GM18498 (cell line): Measurements from ENCODE around the gene ALG14.
"Not testable (repeated sequence)": the region's sequence is repeated elsewhere in the genome, so short reads cannot be mapped to it uniquely, and the experiment has no call there.

Experiments used
- ATAC-seq: cut with Tn5 transposase; IDR thresholded peaks from one replicate; pipeline ENCODE4 v1.9.1; 2021; ENCODE audit warnings: mild to moderate bottlenecking, moderate library complexity; ENCODE audit not compliant: unreplicated experiment

Gene ALG14

DNA sequence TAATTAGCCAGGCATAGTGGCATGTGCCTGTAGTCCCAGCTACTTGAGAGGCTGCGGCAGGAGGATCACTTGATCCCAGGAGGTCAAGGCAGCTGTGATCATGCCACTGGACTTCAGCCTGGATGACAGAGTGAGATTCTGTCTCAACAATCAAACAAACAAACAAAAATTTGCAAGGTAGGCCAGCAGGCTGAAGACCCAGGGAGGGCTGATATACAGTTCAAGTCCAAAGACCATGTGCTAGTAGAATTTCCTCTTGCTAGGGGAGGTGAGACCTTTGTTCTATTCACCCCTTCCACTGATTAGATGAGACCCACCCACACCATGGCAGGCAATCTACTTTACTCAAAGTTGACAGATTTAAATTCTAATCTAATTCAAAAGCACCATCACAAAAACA lies 114.7 kb downstream of the ALG14 start:
- ATAC-seq, result no peak

DNA sequence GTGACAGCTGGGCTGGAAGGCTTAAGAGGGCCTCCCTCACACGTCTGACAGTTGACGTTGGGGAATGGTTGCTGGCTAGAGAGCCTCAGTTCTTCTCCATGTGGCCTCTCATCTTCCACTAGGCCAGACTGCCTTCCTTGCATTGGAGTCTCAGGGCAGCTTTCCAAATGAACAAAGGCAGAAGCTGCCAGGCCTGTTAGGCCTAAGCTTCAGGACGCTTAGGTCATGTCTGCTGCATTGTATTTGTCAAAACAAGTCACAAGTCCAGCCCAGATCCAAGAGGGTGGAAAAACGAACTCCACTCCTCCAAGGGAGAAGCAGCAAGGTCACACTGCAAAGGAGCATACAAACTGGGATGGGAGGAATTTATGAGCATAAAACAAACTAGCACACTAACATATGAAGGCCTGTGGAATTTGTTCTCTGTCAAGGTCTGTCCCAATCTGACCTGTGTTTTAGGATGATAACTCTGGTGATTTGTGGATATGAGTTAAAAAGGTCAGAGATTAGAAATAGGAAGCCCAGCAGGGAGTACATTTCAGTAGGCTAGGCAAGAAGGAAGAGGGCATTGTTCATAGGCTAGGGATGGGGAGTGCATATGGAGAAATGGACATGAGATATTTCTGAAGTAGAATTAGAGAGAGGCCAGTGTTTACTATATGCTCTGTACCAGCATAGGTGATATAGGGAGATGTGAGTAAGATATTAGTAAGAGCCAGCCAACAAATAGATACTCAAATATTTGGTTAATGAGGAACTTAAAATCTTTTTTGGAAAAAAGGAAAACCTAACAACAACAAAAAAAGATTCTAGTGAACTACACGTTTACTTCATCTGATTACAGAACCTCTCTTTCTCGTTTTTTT lies 116.8 kb downstream of the ALG14 start:
- no peak for ATAC-seq

DNA sequence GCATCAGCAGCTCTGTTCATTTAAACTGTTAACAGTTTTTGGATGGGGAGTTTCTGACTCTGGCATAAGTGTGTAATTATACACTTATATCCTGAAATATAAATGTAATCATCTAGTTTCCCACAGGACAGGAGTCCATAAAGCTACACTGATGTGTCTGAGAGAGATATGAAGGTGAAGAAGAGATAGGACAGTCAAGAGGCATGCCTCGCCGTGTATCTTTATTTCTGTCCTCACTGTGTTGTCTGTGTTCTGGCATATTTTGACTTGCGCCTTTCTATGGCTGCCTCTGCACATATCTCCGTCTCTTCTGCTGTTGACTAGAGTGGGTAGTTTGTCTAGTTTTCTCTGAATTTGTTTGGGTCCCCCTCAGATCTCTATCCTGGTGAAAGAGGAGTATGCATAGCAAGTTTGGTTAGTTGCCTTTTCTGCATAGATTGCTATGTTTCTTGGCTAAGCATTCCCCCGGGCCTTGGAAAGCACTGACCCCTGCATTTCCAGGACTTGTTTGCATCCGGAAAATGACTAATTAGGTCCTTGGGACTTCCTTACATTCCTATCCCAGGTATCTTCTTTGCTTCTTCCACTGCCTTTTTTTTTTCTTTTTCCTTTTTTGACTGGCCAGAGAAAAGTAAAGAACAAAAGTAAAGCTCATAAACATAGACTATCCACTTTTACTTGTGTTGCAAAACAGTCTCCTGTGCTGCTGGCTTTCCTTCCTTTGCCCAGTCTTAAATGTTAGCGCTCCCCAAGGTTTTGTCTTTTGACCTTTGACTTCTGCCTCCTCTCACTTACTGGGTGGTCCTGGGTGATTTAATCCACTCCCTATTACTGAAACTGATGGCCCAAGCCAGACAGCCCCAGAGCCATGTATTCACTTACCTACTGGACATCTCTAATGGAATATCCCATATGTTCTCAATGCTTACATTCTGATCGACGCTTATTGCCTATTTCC lies 118.2 kb downstream of the ALG14 start:
- no peak for ATAC-seq

DNA sequence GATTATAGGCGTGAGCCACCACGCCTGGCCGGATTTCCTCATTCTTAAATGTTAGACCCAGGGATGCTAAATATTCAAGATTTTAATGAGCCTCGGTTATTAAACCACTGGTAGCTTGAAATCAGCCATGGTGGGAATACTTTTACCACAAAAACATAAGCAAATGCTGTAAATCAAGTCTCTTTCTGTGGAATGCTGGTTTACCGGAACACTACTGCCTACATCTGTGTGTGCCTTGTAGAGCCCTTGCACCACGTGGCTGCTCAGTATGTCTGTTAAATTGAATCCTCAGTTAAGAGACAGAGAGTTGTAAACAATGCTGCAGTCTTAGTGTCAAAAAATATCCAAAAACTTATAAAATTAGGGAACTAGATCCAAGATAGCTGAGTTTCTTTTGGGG lies 119.0 kb downstream of the ALG14 start:
- no peak for ATAC-seq

DNA sequence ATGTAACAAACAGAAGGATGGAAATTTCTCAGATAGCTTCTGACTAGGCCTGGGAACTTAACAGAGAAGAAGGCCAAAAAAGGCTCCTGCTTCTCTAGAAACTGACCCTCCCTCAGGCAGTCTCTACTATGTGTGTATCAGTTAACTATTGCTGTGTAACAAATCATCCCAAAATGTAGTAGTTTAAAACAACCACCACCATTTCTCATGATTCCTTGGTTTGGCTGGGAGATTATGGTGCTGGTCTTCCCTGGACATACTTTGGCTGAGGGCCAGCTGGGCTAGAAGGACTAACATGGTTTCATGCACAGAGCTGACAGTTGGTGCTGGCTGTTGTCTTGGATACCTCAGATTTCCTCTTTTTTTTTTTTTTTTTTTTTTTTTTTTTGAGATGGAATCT lies 119.6 kb downstream of the ALG14 start:
- ATAC-seq, result no peak

DNA sequence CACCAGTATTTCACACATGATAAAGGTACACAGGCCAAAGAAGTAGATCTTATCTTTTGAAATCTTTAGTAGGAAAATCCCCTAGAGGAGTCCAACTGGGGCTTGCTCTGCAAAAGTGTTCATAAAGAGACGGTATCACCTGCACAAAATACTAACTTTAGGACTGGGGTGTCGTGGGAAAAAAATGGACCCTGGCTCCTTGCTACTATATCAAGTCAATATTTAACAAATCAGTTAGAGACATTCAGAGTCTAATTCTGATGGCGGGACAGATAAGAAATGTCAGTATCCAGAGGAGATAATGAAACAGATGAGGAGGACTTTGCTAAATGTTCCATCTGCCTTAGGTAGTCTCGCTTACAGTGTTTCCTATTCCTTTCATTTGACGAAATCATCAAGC lies 120.2 kb downstream of the ALG14 start:
- ATAC-seq, result no peak

DNA sequence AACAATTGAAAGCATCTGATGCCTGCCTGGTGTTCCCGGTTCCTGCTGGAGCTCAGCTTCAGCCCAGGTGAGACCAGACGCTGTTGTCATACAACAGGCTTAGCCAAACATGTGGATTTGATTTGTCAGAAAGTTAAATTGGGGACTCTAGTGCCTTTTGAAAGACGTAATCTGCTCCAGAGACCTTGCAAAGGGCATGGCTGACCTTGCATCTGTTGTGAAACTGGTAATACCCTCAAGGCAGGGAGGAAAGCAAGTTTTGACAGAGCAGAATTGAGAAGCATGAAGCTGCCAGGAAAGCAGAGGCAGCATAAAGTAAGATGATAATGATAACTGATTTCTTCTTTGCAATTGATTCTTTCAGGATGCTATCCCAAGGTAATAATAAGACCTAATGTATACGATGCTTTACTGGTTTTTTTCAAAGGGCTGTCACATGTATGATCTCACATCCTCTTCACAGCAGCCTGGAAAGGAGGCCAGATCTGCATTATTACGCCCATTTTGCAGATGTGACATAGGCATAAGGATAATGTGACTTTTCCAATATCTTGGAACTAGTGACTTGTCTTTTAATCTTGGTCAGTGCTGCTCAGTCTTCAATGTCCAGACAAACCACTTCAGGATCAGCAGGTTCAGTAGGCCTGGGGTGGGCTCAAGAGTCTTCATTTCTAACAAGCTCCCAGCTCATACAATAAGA lies 121.1 kb downstream of the ALG14 start:
- ATAC-seq, result no peak

DNA sequence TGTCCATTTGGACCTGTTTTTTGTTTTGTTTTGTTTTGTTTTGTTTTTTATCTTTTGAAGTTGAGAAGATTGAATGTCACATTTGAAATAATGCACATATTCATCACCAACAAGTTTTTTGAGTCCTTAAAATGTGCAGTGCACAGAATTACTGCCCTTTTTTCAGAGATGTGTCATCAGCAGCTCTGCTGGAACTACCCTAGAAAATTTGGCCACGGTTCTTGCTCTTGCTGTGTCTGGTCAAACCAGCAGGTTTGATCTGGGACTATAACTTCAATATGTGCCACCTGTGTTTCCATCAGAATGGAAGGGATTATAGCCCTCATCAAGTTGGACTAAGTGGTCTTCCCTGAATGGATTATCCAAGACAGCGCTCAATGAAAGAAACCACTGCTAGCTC lies 121.7 kb downstream of the ALG14 start:
- no peak for ATAC-seq

DNA sequence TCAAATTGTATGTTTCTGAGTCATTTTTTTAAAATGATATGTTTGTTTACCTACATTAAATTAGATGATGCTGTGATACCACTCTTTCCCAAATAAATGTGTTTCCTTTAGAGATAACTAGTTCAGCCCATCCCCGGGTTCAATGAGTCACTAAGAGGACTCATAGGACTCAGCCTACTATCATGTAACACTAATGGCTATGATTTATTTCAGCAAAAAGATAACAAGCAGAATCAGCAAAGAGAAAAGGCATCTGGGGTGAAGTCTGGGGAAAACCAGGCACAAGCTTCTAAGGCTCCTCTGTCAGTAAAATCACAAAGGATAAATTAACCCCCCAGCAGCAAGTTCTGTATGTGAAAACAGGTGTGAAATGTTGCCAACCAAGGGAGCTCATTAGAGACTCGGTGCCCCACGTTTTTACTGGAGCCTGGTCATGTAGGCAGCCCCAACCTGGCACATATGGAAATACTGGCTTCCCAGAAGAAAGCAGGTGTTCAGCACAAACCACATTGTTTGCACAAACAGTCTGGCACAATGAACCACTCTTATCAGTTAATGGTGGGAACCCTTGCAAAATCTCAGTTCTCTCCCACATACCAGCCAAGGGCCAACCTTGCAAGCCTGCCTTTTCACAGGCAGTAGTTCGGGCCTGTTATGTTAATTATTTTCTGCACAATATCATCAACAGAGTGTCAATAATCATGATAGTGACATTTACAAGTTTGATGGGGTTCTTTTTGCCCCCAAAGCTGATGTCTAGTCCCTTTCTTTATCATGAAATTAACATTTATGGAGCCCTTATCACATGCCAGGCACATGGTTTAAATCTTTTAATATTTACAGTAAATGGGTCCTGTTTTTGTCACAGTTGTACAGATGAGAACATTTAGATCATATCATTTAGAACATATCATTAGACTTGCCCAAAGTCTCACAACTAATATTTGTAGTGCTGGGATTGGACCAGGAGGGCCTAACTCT lies 122.8 kb downstream of the ALG14 start:
- no peak for ATAC-seq

DNA sequence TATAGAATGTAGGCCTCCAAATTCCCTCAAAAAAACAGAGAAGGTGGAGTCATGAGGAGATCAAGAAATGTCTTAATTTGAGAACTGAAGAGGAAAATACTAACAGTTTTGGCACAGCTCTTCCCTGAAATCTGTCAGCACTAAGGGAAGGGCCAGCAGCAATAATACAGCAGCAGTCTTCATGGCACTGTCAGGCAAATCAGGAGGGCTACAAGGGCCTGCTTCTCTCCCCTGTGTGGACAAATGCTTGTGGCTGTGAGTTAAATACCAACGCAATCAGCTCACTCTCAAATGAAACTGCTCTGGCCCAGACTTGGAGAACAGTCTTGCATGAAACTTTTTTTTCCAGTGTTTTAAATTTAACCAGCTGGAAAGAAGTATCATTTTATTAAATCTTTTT lies 125.3 kb downstream of the ALG14 start:
- no peak for ATAC-seq

DNA sequence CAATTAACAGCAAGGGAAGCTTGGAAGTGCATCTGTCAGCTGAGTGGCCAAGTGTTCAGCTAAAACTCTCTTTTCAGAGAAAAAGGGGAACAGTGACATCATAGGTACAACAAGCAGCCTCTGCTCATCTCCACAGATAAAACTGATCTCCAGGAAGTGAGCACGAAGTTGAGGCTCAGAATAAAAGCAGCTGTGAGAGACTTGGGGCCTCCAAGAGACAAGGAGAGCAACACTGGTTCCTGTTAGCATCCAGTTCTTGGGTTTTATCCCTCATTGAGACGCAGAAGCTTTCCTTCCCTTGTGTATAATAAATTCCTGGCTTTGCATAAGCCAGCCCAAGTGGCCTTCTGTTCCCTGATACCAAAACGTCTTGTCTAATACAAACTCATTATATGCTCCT lies 125.9 kb downstream of the ALG14 start:
- no peak for ATAC-seq

DNA sequence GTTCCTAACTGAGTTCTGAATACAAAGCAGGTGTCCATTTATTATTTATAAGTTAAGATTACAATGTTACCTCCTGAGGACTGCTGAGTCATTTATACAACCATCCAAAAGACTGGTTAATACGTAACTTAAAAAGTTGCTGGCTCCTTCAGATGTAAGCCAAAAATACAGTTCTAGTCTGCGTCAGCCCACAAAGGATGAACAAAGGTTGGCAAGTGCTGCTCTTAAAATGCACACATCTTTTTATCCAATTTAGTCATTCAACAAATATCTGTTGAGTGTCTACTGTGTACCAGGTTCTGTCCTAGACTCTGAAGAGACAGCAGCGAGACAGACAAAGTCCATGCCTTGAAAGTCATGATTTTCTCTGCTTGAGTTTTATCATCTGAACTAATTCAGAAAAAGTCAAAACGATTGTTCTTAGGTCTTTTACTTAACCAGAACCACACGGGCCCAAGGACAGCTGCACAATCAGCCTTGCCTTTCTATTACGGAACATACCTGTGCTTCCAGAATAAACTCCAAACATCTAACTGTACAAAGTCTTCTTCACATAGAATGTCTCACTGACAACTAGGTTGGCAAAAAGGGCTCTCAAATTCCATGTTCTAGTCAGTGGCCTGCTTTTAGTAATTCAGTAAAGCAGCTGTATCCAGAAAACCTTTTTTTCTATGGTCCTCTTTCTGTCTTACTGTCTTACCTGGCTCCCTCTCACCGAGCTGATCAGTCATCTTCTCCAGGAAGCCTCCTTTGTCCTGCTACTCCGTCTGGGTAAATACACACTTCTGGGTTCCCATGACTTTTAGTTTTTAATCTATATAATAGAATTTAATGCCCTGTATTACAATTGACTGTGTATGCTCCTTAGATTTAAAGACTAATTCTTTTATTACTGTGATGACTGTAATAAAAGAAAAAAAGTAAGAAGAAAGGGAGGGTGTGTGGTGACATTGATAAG lies 130.3 kb downstream of the ALG14 start:
- no peak for ATAC-seq

DNA sequence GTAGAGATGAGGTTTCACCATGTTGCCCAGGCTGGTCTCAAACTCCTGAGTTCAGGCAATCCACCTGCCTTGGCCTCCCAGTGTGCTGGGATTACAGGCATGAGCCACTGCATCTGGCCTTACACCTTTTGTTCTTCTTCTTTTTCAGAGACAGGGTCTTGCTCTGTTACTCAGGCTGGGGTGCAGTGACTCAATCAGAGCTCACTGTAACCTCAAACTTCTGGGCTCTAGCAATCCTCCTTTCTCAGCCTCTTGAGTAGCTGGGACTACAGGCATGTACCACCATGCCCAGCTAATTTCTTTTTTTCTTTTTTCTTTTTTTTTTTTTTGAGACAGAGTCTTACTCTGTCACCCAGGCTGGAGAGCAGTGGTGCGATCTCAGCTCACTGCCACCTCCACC lies 131.3 kb downstream of the ALG14 start:
- not testable (repeated sequence) for ATAC-seq

DNA sequence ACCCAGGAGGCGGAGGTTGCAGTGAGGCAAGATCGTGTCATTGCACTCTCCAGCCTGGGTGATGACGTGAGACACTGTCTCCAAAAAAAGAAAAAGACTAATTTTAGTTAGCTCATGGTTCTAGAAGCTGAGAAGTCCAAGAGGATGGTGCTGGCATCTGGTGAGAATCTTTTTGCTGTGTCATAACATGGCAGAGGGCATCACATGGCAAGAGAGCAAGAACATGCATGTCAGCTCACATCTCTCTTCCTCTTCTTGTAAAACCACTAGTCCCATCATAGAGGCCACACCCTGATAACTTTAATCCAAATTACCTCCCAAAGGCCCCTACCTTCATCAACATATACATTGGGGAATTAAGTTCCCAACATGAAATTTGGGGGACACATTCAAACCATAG lies 132.0 kb downstream of the ALG14 start:
- ATAC-seq, result no peak

DNA sequence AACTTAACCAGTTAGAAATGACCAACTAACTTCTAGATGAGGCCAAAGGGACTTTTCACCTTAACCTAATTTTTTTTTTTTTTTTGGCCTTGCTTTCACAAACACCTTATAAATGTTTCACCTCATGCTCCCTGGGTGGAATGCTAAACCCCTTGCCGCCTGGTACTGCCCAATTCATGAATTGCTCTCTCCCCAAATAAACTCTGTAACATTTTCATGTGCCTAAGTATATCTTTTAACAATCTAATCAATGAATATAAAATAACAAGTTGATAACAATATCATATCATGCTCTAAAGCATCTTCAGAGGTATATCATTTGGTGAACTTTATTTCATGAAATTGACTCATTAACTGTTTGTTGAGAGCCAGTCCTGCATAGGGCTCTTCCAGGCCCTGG lies 134.9 kb downstream of the ALG14 start:
- ATAC-seq, result no peak

DNA sequence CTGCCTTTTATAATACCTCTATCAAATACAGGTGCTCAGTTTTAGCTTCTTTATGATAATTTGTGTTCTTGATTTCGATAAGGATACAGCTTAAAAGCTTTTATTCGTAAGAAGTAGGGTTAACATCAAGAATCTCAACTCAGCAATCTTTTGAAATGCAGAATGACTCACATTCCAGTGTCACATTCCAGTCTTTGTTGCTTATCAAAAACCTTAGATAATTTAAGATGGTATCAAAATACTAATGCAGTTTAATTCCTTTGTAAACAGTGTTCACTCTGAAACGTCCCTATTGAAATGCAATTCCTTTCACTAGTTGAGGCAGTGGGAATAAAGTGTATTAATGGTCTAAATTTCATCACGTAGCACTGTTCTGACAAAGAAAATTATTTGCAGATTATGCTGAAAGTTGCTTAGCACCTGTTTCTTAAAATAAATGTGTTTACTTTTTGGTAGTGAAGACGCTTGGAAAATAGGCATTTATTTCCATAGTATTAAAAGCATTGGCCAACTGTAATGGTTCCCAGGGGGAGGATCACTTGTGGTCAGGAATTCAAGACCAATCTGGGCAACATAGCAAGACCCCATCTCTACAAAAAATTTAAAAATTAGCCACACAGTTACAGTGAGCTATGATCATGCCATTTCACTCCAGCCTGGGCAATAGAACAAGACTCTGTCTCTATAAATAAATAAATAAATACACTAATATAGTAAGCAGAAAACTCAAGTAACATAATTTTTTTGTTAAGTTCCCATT lies 135.7 kb downstream of the ALG14 start:
- no peak for ATAC-seq

DNA sequence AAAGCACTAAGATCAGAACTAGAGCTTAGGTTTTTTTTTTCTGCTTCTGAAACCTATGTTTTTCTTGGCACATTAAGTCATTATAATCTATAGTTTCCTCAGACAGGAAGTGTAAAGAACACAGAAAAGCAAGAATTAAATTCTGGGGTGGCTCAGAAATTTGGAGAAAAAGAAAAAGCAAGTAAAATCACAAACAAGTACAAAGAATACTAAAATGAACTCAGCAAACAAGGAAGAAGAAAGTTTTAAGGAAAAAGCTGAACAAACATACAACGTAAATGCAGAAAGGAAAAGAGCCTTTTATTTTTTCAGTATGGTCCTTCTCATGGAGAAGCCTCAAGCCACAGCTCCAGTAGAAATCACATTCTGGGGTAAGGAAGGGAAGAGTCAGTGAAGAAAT lies 137.3 kb downstream of the ALG14 start:
- no peak for ATAC-seq

DNA sequence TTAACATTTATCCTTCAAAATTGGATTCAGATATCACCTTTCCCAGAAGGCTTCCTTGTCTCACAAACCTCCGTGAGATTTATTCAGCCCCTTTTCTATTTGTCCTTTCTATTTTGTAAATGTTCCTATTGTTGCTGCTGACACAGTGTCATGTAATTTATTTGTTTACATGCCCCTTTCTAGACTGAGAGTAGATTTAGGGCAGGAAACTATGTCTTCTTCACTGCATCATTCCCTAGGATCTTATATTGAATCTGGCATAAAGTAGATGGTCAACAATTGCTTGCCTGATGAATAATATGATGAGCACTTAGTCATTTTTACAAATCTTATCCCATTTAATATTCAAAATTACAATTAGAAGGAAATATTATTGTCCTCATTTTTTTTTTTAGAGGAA lies 137.7 kb downstream of the ALG14 start:
- ATAC-seq, result no peak
